Adrenal gland (tissue), 5 donors: ENCODE measurements around the gene KDM6A.

Experiments
- CTCF ChIP-seq, 6 experiments: fragments of 450-650 bp in 4 of 6; fragments of 200-600 bp in 2 of 6; sonication (generic) in 1 of 6; IDR thresholded peaks; 1 replicate in 5 of 6; 2 replicates in 1 of 6; pipeline versions ENCODE4 v1.5.1 to v1.8.0; 2016 to 2021; ENCODE audit warnings: antibody characterized with exemption in 6 of 6, mild to moderate bottlenecking in 2 of 6, moderate library complexity in 1 of 6
- POLR2A ChIP-seq, 2 donors: fragments of 450-650 bp; IDR thresholded peaks; one replicate each; pipeline ENCODE4 v1.6.1; 2017; ENCODE audit warnings: antibody characterized with exemption in 2 of 2, mild to moderate bottlenecking in 2 of 2, moderate library complexity in 1 of 2
- donor health status: DM: no; HTN: no; CAD: no.

DNA sequence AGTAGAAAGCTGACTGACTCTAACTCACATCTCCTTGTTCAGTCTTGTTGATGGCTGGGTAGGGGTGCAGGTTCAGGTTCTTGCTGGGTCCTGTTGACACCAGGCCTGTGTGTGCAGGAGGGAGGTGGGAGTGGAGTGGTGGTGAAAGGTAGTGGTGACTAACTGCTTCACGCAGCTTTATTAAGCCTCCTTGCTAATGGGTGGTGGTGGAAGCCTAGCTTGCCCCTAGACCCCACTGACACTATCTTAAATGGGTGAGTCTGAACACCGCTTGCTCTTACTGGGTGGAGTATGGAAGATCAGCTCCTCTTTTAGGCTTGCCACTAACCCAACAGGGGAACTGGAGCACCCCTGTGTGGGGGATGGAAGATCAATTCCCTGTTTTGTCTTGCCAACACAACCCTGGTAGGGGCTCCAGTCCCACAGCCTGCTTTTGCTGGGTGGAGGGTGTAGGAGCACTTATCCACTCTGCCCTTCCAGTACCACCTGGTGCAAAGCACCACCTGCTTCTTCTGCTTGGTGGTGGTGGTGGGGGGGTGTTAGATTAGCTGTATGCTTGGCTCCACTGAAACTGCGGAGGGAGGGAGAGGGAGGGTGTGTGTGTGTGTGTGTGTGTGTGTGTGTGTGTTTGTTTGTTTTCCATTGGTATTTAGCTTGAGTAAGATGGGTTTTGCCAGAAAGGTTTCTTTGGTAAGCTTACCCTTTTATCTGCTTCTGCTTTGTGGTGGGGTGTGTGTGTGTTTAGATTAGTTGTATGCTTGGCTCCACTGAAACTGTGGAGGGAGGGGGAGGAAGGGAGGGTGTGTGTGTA, 25.6 kb downstream of the KDM6A start:
- no peak for TF ChIP-seq POLR2A (IDR thresholded peaks at IDR 0.05)
- no peak for TF ChIP-seq CTCF (IDR thresholded peaks at IDR 0.05)
